Peyer's patch (tissue), 4 donors: ENCODE measurements around the gene YKT6.

ENCODE experiments used
- POLR2A ChIP-seq, 2 donors: fragments of 450-650 bp; IDR thresholded peaks; one replicate each; pipeline ENCODE4 v1.5.1; 2017; ENCODE audit warnings: antibody characterized with exemption in 2 of 2, mild to moderate bottlenecking in 2 of 2, moderate library complexity in 2 of 2
- TF ChIP-seq, protein P1 (sequence below), 6 experiments: fragments of 450-650 bp in 4 of 6; fragments of 200-600 bp in 2 of 6; sonication (generic) in 1 of 6; IDR thresholded peaks; one replicate each; pipeline ENCODE4 v1.5.1; 2017 to 2019; ENCODE audit warnings: antibody characterized with exemption in 6 of 6, mild to moderate bottlenecking in 3 of 6, moderate library complexity in 1 of 6

DNA sequence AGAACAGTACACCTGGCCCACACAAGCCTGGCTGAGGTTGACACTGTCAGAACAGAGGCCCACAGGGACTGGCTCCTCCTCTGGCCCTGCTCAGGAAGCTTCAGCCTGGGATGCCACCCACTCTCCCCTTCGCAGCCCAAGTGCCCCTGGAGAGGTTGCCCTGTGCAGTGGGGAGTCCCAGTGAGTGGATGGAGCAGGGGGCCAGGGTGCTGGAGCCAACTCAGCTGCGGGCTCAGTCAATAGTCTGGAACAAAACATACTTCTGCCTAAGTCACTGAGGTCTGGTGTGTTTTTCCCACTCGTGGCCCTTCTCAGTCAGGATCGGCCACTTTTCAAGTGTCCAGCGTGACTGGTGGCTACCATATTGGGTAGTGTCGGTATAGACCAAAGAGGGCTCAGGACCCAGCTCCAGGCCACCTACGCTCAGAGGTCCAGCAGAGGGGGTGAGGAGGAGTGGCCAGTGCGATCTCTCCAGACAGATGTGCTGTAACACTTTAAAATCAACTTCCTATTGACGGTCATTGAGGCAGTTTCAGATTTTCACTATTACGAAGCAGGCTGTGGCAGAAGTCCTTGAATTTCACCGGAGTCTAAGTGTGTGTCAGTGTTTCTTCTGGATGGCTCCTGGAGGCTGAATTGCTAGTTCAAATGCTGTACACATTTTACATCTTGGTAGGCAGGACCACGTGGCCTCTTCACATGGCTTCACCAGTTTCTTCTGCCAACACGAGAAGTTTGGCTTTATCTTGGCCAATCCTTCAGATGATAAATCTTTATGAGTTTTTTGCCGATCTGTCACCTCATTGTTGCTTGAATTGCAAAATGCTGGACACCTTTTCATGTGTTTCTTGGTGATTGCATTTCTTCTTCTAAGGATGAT, 10.5 kb upstream of the YKT6 start:
- TF ChIP-seq, protein P1, sequence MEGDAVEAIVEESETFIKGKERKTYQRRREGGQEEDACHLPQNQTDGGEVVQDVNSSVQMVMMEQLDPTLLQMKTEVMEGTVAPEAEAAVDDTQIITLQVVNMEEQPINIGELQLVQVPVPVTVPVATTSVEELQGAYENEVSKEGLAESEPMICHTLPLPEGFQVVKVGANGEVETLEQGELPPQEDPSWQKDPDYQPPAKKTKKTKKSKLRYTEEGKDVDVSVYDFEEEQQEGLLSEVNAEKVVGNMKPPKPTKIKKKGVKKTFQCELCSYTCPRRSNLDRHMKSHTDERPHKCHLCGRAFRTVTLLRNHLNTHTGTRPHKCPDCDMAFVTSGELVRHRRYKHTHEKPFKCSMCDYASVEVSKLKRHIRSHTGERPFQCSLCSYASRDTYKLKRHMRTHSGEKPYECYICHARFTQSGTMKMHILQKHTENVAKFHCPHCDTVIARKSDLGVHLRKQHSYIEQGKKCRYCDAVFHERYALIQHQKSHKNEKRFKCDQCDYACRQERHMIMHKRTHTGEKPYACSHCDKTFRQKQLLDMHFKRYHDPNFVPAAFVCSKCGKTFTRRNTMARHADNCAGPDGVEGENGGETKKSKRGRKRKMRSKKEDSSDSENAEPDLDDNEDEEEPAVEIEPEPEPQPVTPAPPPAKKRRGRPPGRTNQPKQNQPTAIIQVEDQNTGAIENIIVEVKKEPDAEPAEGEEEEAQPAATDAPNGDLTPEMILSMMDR (IDR thresholded peaks at IDR 0.05), result no peak
- no peak for TF ChIP-seq POLR2A (IDR thresholded peaks at IDR 0.05)
